OCI-LY1 (cell line): Measurements from ENCODE around the gene GIMAP7.
"Not testable (repeated sequence)": the region's sequence is repeated elsewhere in the genome, so short reads cannot be mapped to it uniquely, and the experiment has no call there.

Experiments used
- H2AFZ ChIP-seq: fragments of 200-600 bp; sonication (generic), shearing (Covaris generic); 2 replicates; pipeline ENCODE4 v1.6.0; 2014; ENCODE audit warnings: antibody characterized with exemption, mild to moderate bottlenecking, low read length
- H3F3A ChIP-seq: fragments of 200-600 bp; sonication (generic), shearing (Covaris generic); 2 replicates; pipeline ENCODE4 v1.6.0; 2014; ENCODE audit warnings: mild to moderate bottlenecking, antibody characterized with exemption, low read length, moderate library complexity; ENCODE audit not compliant: insufficient read depth
- H3K27ac ChIP-seq: fragments of 200-600 bp; sonication (generic); 2 replicates; pipeline ENCODE4 v1.5.1; 2014; ENCODE audit warnings: low read length, mixed run types, mild to moderate bottlenecking, low read depth; ENCODE audit not compliant: poor library complexity, severe bottlenecking
- H3K27me3 ChIP-seq: fragments of 200-600 bp; sonication (generic); 2 replicates; pipeline ENCODE4 v1.6.0; 2014; ENCODE audit warnings: antibody characterized with exemption, mild to moderate bottlenecking, low read length, moderate library complexity; ENCODE audit not compliant: insufficient read depth
- H3K36me3 ChIP-seq: fragments of 200-600 bp; sonication (generic); 2 replicates; pipeline ENCODE4 v1.6.1; 2014; ENCODE audit warnings: mild to moderate bottlenecking, antibody characterized with exemption, low read length, moderate library complexity, mixed read lengths; ENCODE audit not compliant: insufficient read depth
- H3K4me1 ChIP-seq: fragments of 200-600 bp; sonication (generic); 2 replicates; pipeline ENCODE4 v1.5.1; 2014; ENCODE audit warnings: mild to moderate bottlenecking, low read length, moderate library complexity; ENCODE audit not compliant: insufficient read depth, severe bottlenecking
- H3K4me2 ChIP-seq: fragments of 200-600 bp; sonication (generic), shearing (Covaris generic); 2 replicates; pipeline ENCODE4 v1.6.1; 2014; ENCODE audit warnings: low read length
- H3K4me3 ChIP-seq: fragments of 200-600 bp; sonication (generic); 2 replicates; pipeline ENCODE4 v1.5.1; 2014; ENCODE audit warnings: low read length, low read depth, mild to moderate bottlenecking, mixed read lengths; ENCODE audit not compliant: poor library complexity, severe bottlenecking
- H3K79me2 ChIP-seq: fragments of 200-600 bp; shearing (Covaris generic); 2 replicates; pipeline ENCODE4 v1.6.1; 2016; ENCODE audit warnings: mixed run types, low read length, mixed read lengths; ENCODE audit not compliant: insufficient read depth
- H3K9ac ChIP-seq: fragments of 200-600 bp; sonication (generic), shearing (Covaris generic); 2 replicates; pipeline ENCODE4 v1.6.1; 2014; ENCODE audit warnings: mild to moderate bottlenecking, low read length, mixed read lengths
- H3K9me2 ChIP-seq: fragments of 200-600 bp; sonication (generic), shearing (Covaris generic); 2 replicates; pipeline ENCODE4 v1.6.1; 2014; ENCODE audit warnings: low read depth, mild to moderate bottlenecking, low read length, mixed read lengths
- H3K9me3 ChIP-seq: fragments of 200-600 bp; shearing (Covaris generic); 2 replicates; pipeline ENCODE4 v1.6.1; 2014; ENCODE audit warnings: low read length, mixed read lengths
- H4K20me1 ChIP-seq: fragments of 200-600 bp; sonication (generic), shearing (Covaris generic); 2 replicates; pipeline ENCODE4 v1.6.0; 2016; ENCODE audit warnings: mild to moderate bottlenecking, low read length; ENCODE audit not compliant: insufficient read depth
- EZH2 ChIP-seq: fragments of 200-600 bp; sonication (generic), shearing (Covaris generic); IDR thresholded peaks from 2 replicates; pipeline ENCODE4 v1.8.0; 2017; ENCODE audit warnings: borderline replicate concordance, mixed run types, mild to moderate bottlenecking, antibody characterized with exemption, low read length, moderate library complexity, mixed read lengths
- TF ChIP-seq, protein P1 (sequence below): fragments of 200-600 bp; sonication (generic), shearing (Covaris generic); IDR thresholded peaks from 2 replicates; pipeline ENCODE4 v1.5.1; 2017; ENCODE audit warnings: mild to moderate bottlenecking, antibody characterized with exemption, low read length, moderate library complexity, mixed read lengths

Gene GIMAP7

DNA sequence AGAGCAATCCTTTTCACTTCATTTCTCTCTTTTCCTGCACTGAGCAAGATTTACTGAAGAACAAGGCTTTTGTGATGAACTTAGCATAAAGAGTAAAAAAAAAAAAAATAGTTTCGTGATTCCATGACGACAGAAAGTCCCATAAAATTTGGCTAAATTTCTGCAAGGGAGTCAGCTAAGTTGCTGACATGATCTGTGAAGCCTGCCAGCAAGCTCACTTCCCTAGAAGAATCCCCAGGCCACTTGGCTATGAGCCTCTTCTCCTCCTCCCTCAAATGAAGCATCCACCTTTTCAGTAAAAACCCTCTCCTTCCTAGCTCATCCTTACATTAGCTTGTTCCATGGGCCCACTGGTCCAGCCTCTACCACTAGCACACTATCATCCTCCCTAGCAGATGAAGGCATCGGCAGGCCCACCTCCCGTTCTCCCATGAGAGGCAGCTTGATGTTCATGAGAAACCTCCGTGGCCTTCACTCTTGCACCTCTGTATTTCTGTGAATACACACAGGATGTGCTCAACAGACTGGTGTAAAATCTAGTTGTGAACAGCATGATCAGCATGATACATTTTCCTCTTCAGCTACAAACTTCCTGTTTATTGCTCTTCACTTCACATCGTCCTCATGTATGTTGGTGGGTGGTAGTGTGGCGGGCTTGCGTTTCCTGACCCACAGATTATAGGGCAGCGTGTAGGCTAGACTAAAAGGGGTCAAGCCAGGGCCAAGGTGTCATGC is 33.3 kb upstream of the GIMAP7 start:
- H3K79me2 ChIP-seq, result no peaks in the 10 kb centered on the region
- H3K9me3 ChIP-seq, result no peaks in the 10 kb centered on the region
- H4K20me1 ChIP-seq, result no peaks in the 10 kb centered on the region
- no peak overlapping the region for H3K4me3 ChIP-seq
- no peaks in the 10 kb centered on the region for H3K9me2 ChIP-seq
- no peaks in the 10 kb centered on the region for H3F3A ChIP-seq
- TF ChIP-seq, protein P1, sequence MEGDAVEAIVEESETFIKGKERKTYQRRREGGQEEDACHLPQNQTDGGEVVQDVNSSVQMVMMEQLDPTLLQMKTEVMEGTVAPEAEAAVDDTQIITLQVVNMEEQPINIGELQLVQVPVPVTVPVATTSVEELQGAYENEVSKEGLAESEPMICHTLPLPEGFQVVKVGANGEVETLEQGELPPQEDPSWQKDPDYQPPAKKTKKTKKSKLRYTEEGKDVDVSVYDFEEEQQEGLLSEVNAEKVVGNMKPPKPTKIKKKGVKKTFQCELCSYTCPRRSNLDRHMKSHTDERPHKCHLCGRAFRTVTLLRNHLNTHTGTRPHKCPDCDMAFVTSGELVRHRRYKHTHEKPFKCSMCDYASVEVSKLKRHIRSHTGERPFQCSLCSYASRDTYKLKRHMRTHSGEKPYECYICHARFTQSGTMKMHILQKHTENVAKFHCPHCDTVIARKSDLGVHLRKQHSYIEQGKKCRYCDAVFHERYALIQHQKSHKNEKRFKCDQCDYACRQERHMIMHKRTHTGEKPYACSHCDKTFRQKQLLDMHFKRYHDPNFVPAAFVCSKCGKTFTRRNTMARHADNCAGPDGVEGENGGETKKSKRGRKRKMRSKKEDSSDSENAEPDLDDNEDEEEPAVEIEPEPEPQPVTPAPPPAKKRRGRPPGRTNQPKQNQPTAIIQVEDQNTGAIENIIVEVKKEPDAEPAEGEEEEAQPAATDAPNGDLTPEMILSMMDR, result no peak
- no peak for TF ChIP-seq EZH2
- no peak overlapping the region for H3K9ac ChIP-seq
- no peaks in the 10 kb centered on the region for H3K36me3 ChIP-seq
- no peak overlapping the region for H2AFZ ChIP-seq
- H3K4me2 ChIP-seq, result no peak overlapping the region
- H3K27me3 ChIP-seq, result peaks cover 7% of the 10 kb centered on the region
- H3K4me1 ChIP-seq, result no peaks in the 10 kb centered on the region
- H3K27ac ChIP-seq, result no peak overlapping the region

DNA sequence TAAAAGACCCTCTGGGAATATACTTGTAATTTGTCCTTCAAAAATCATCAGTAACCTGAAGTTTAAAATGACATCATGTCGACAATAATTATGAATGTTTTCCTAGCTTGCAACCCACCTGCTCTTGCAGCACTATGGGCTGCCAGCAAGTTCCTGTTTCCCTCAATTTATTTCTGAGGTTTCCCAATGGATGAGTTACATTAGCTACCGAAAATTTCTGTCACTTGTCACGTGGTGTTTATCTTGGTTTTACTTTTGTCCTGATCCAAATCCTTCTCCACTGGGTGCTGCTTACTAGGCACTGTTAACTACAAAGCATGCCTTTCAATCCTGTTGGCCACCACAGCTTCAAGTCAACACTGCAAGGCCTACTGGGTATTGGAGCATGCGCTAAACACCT is 32.8 kb upstream of the GIMAP7 start:
- Histone ChIP-seq H3K27ac (no peak overlapping the region), H3K4me2 (no peak overlapping the region), H3K4me1 (no peaks in the 10 kb centered on the region), H3F3A (no peaks in the 10 kb centered on the region), H3K9ac (no peak overlapping the region), H3K36me3 (no peaks in the 10 kb centered on the region), H2AFZ (no peak overlapping the region), H3K79me2 (no peaks in the 10 kb centered on the region), H3K9me2 (no peaks in the 10 kb centered on the region), H3K4me3 (no peak overlapping the region), H3K9me3 (no peaks in the 10 kb centered on the region), H4K20me1 (no peaks in the 10 kb centered on the region), H3K27me3 (peaks cover 4% of the 10 kb centered on the region; the same call in 1 of the 2 replicates)
- TF ChIP-seq, protein P1, result no peak
- no peak for TF ChIP-seq EZH2

DNA sequence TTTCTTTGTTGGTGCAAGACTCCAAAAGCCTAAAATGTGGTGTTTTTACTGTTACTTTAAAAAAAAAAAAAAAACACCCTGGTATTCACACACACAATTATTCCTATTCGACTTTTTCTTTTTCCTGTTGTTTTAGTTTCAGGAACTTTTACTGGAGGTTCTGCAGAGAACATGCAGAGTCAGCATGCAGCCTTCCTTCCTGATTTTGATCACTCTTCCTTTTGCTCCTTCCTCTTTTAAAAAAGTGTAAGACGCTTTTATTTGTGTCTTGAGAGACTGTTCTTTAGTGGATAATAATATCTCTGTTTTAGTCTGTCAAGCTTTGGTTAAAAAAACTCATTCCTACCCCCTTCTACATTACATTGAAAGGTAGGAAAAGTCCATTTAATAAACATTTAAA is 31.2 kb upstream of the GIMAP7 start:
- not testable (repeated sequence) for H2AFZ ChIP-seq, H3K27ac ChIP-seq, H3K4me1 ChIP-seq, H3K4me3 ChIP-seq, H3K9me2 ChIP-seq, H3K9me3 ChIP-seq, H3K36me3 ChIP-seq, H3K4me2 ChIP-seq, H4K20me1 ChIP-seq, H3K79me2 ChIP-seq, H3K27me3 ChIP-seq, H3F3A ChIP-seq, H3K9ac ChIP-seq

DNA sequence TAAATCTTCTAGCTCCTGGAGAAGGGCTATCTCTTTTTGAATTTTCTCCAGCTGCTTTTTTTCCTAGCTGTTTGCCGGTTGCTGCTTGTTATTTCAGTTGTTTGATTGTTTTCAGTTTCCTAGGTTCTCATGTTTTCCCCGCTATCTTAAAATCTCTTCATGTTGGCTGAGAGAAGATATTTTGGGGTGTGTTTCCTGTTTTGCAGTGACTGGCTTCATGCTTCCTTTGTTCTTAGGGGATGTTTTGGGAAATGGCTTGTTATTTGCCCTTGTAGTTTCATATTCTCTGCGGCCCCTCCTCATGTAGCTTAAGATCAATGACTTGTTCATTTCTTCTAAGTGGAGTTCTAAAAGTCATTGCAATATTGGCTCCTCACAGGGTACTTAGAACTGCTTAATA is 30.6 kb upstream of the GIMAP7 start:
- H3K4me1 ChIP-seq, H2AFZ ChIP-seq, H3K9ac ChIP-seq: not testable (repeated sequence)

More for the DNA sequence above, 30.6 kb upstream of the GIMAP7 start:
- not testable (repeated sequence) for H3K4me3 ChIP-seq, H3K9me3 ChIP-seq, H3K9me2 ChIP-seq, H3K4me2 ChIP-seq, H3K36me3 ChIP-seq, H3K27ac ChIP-seq, H4K20me1 ChIP-seq, H3K79me2 ChIP-seq, H3F3A ChIP-seq, H3K27me3 ChIP-seq
